K562 (cell line): ENCODE results near the gene ASCL2. TPM values are rescaled to one million over a fixed set of nuclear protein-coding genes. Genes with fewer than 3 reads are reported as not detected.

Experiments
- ATAC-seq: fragments of 200-7000 bp; cut with Tn5 transposase; 3 replicates; pipeline ENCODE4 v1.9.1; 2020; ENCODE audit warnings: moderate library complexity
- BruUV-seq: library from RNA; stranded (reverse); fragments of 400-500 nt; replicated peaks from 2 replicates; lab custom pipeline; 2021; lab: Mats Ljungman, UMichigan
- CTCF ChIA-PET: fragments of 300-600 bp; formaldehyde crosslinking; extraction: SDS; loops from one replicate; lab custom pipeline; 2021; ENCODE audit warnings: low intra/inter-chr PET ratio; lab: Yijun Ruan, JAX
- POLR2A ChIA-PET: fragments of 300-600, 350-650 bp; sonication (Branson Sonifier 250); formaldehyde crosslinking; extraction: SDS; loops from one replicate; lab custom pipeline; 2021; ENCODE audit warnings: antibody characterized with exemption, inconsistent platforms; lab: Yijun Ruan, JAX
- DNase-seq, 4 experiments: peaks; one replicate each; pipeline versions ENCODE4 v3.0.0 to v3.0.0-alpha.2; 2011 to 2018; ENCODE audit warnings: low spot score in 3 of 4, mixed read lengths in 3 of 4; ENCODE audit errors: extremely low read depth in 1 of 4
- FAIRE-seq: peaks from 2 replicates; lab custom pipeline; 2011; peaks lifted over from hg19 to GRCh38; lab: Jason Lieb, UNC
- H2AFZ ChIP-seq: 2 replicates; pipeline ENCODE4 v1.6.0; 2011; ENCODE audit warnings: low read depth, low read length, control low read depth, inconsistent platforms
- H3K27ac ChIP-seq: fragments of 200-600 bp; 3 replicates; pipeline ENCODE4 v1.8.0; 2011; ENCODE audit warnings: low read depth, mild to moderate bottlenecking, control low read depth, inconsistent platforms, low read length, moderate library complexity, mixed read lengths; ENCODE audit errors: extremely low read depth
- H3K27me3 ChIP-seq, 2 experiments: fragments of 300-600 bp in 1 of 2; 2 replicates in 1 of 2; 3 replicates in 1 of 2; pipeline versions ENCODE4 v1.6.0 to v1.8.0; 2011; ENCODE audit warnings: inconsistent platforms in 2 of 2, low read length in 2 of 2, mild to moderate bottlenecking in 1 of 2, mixed read lengths in 1 of 2, moderate library complexity in 1 of 2; ENCODE audit not compliant: control insufficient read depth in 2 of 2, insufficient read depth in 2 of 2
- H3K36me3 ChIP-seq: fragments of 300-600 bp; 3 replicates; pipeline ENCODE4 v1.8.0; 2011; ENCODE audit warnings: mild to moderate bottlenecking, low read length, inconsistent platforms; ENCODE audit not compliant: control insufficient read depth, insufficient read depth
- H3K4me1 ChIP-seq, 2 experiments: fragments of 200-600 bp in 1 of 2; replicated peaks in 1 of 2; 2 replicates in 1 of 2; 3 replicates in 1 of 2; pipeline versions ENCODE4 v1.5.1 to v1.8.0; 2011; ENCODE audit warnings: inconsistent platforms in 2 of 2, low read length in 2 of 2, mild to moderate bottlenecking in 1 of 2, mixed read lengths in 1 of 2, moderate library complexity in 1 of 2; ENCODE audit not compliant: control insufficient read depth in 2 of 2, insufficient read depth in 2 of 2
- H3K4me2 ChIP-seq: 2 replicates; pipeline ENCODE4 v1.6.1; 2011; ENCODE audit warnings: low read length, control low read depth, inconsistent platforms, mixed read lengths; ENCODE audit not compliant: insufficient read depth
- H3K4me3 ChIP-seq: fragments of 200-600 bp; sonication (generic), shearing (Covaris generic); 2 replicates; pipeline ENCODE4 v1.5.1; 2016; ENCODE audit warnings: control low read depth, inconsistent platforms
- H3K79me2 ChIP-seq: fragments of 200-600 bp; 3 replicates; pipeline ENCODE4 v1.8.0; 2011; ENCODE audit warnings: low read length, inconsistent platforms; ENCODE audit not compliant: control insufficient read depth, insufficient read depth
- H3K9ac ChIP-seq, 2 experiments: 2 replicates each; pipeline versions ENCODE4 v1.6.0 to v1.6.1; 2011; ENCODE audit warnings: low read depth in 2 of 2, low read length in 2 of 2, control low read depth in 1 of 2, inconsistent platforms in 1 of 2, mild to moderate bottlenecking in 1 of 2, mixed read lengths in 1 of 2; ENCODE audit not compliant: insufficient read depth in 1 of 2
- H3K9me1 ChIP-seq: one replicate; pipeline ENCODE4 v1.6.0; 2011; ENCODE audit warnings: inconsistent platforms, mild to moderate bottlenecking, low read length, moderate library complexity; ENCODE audit not compliant: control insufficient read depth, insufficient read depth
- H3K9me3 ChIP-seq: replicated peaks from 2 replicates; pipeline ENCODE4 v1.5.1; 2011; ENCODE audit warnings: low read depth, low read length, inconsistent platforms; ENCODE audit not compliant: control insufficient read depth, insufficient read depth
- H4K20me1 ChIP-seq: replicated peaks from 2 replicates; pipeline ENCODE4 v1.6.1; 2011; ENCODE audit warnings: low read length, inconsistent platforms, mixed read lengths; ENCODE audit not compliant: control insufficient read depth, insufficient read depth
- FOXM1 ChIP-seq, 2 experiments: fragments of 450-650 bp in 1 of 2; sonication (generic) in 1 of 2; formaldehyde crosslinking in 1 of 2; IDR thresholded peaks; 2 replicates each; pipeline versions ENCODE4 v1.6.1 to v1.9.0; 2017 to 2022; ENCODE audit warnings: low read depth in 2 of 2, mild to moderate bottlenecking in 2 of 2, missing genetic modification reagents in 1 of 2, moderate library complexity in 1 of 2
- GMEB1 ChIP-seq: fragments of 250-450 bp; sonication (Bioruptor Pico); IDR thresholded peaks from 2 replicates; pipeline ENCODE4 v1.4.0; 2020; ENCODE audit warnings: mild to moderate bottlenecking
- GTF2E2 ChIP-seq: fragments of 200-800 bp; sonication (Bioruptor generic); IDR thresholded peaks from 2 replicates; pipeline ENCODE4 v1.6.1; 2016; ENCODE audit warnings: missing genetic modification characterization, missing compliant biosample characterization
- HOXB6 ChIP-seq: fragments of 250-450 bp; sonication (Bioruptor Pico); IDR thresholded peaks from 2 replicates; pipeline ENCODE4 v1.5.1; 2022; ENCODE audit warnings: mild to moderate bottlenecking, borderline replicate concordance
- KDM2B ChIP-seq: fragments of 250-450 bp; sonication (Bioruptor Pico); IDR thresholded peaks from 2 replicates; pipeline ENCODE4 v1.8.0; 2021; ENCODE audit warnings: mild to moderate bottlenecking, moderate library complexity
- KLF1 ChIP-seq: fragments of 450-650 bp; IDR thresholded peaks from 2 replicates; pipeline ENCODE4 v1.6.1; 2016; ENCODE audit warnings: missing genetic modification characterization, missing compliant biosample characterization
- POLR2B ChIP-seq: fragments of 450-650 bp; IDR thresholded peaks from 2 replicates; pipeline ENCODE4 v1.6.1; 2018; ENCODE audit warnings: low read depth; ENCODE audit not compliant: partially characterized antibody
- SPI1 ChIP-seq: IDR thresholded peaks from 2 replicates; pipeline ENCODE4 v1.6.1; 2011; ENCODE audit warnings: low read depth, low read length, control low read depth, borderline replicate concordance
- TARDBP ChIP-seq: fragments of 450-650 bp; IDR thresholded peaks from 2 replicates; pipeline ENCODE4 v1.6.1; 2016
- THAP7 ChIP-seq: fragments of 250-450 bp; sonication (Bioruptor Pico); IDR thresholded peaks from 2 replicates; pipeline ENCODE4 v1.5.0; 2021
- USF1 ChIP-seq: sonication (generic); formaldehyde crosslinking; IDR thresholded peaks from 2 replicates; pipeline ENCODE4 v1.9.0; 2022; ENCODE audit warnings: mild to moderate bottlenecking, missing genetic modification reagents
- WGBS: fragments of 100-300 bp; shearing (Covaris generic); methylation state at CpG from one replicate; pipeline ENCODE4 v1.1.6; 2016; ENCODE audit warnings: low coverage, mixed read lengths; ENCODE audit not compliant: insufficient coverage; ENCODE audit errors: missing lambda C conversion rate; 5-methylcytosine and 5-hydroxymethylcytosine counted together
- in situ Hi-C: fragments of 300-500 bp; cut with MboI; formaldehyde crosslinking; loops from 4 replicates; pipeline ENCODE4 v1.15.0; 2018; ENCODE audit warnings: inconsistent platforms, mixed read lengths
- intact Hi-C: fragments of 100-400 bp; cut with micrococcal nuclease; formaldehyde crosslinking; loops from 2 replicates; pipeline ENCODE4 v1.14.2; 2022
- polyA plus RNA-seq, 8 experiments: library from polyadenylated mRNA; depleted of rRNA in 4 of 8; stranded (reverse) in 5 of 8; unstranded in 3 of 8; fragments of >200 nt; fragmentation: Nextera tagmentation in 2 of 8; fragmentation: Illumina TruSeq in 1 of 8; extraction: Ambion mirVana in 2 of 8; extraction: Trizol in 1 of 8; gene quantifications; 2 replicates each; pipeline versions ENCODE4 v1.2.1 to v1.2.3, GENCODE V29; 2011 to 2014; ENCODE audit warnings: inconsistent platforms in 1 of 8, missing spikeins in 1 of 8
- total RNA-seq, 7 experiments: library from RNA; depleted of rRNA in 6 of 7; stranded (reverse); fragments of >200 nt in 6 of 7; fragmentation: Illumina TruSeq in 2 of 7; extraction: Trizol in 2 of 7; gene quantifications; 2 replicates each; pipeline versions ENCODE4 v1.2.1 to v1.2.3, GENCODE V29; 2011 to 2021; ENCODE audit warnings: low replicate concordance in 1 of 7

The ASCL2 gene
- total and polyA plus RNA-seq, 9 of the 15 experiments (the other 6 are each of a cell fraction or from before 2014, with no cell fraction given): 0.11 to 1.4 (median 0.36) TPM; not detected in 2

GRCh38 chr11:2300290-2300935 is 30.0 kb upstream of the ASCL2 start:
- H4K20me1 ChIP-seq: no peaks in the 10 kb centered on the region
- no peak overlapping the region for H3K27ac ChIP-seq
- BruUV-seq: no TSS peak
- no peaks in the 10 kb centered on the region for H3K36me3 ChIP-seq
- no peak for DNase-seq
- FAIRE-seq: no peak
- in situ Hi-C loops (no loop called here), intact Hi-C loops (loop anchor here (10.0 kb wide), 2 partner anchors 234 to 594 kb away; no protein-coding TSS in a partner anchor)
- no peaks in the 10 kb centered on the region for H3K9me3 ChIP-seq
- no peak overlapping the region for H2AFZ ChIP-seq
- H3K79me2 ChIP-seq: peaks cover 19% of the 10 kb centered on the region; the same call in 2 of the 3 replicates
- H3K4me2 ChIP-seq: no peak overlapping the region
- WGBS: 67% methylated on average over 12 of the region's 19 CpGs
- TF ChIP-seq KLF1 (tag) (no peak), SPI1 (peak; percentile 58; the same call in 1 of the 2 replicates)
- no peak overlapping the region; the same call in 1 of the 2 replicates for H3K4me3 ChIP-seq
- ChIA-PET CTCF (interaction anchor here (0.6 to 3.2 kb wide), 2 partner anchors 103 to 115 kb away, joined by 3 to 21 read pairs; no protein-coding TSS in a partner anchor), POLR2A (interaction anchor here (0.6 kb wide), 1 partner anchor 904 kb away, joined by 3 read pairs; no protein-coding TSS in a partner anchor)
- H3K27me3 ChIP-seq: no peaks in the 10 kb centered on the region
- no peak overlapping the region for H3K9ac ChIP-seq
- peaks cover 49 to 80% of the 10 kb centered on the region in 2 experiments for H3K4me1 ChIP-seq
- ATAC-seq: no peak
- no peaks in the 10 kb centered on the region for H3K9me1 ChIP-seq

GRCh38 chr11:2299773-2300172 is 29.4 kb upstream of the ASCL2 start:
- Histone ChIP-seq H3K4me2 (no peak overlapping the region), H3K27ac (no peak overlapping the region), H3K79me2 (peaks cover 14% of the 10 kb centered on the region; the same call in 2 of the 3 replicates), H3K36me3 (no peaks in the 10 kb centered on the region), H4K20me1 (no peaks in the 10 kb centered on the region), H3K4me1 (peaks cover 44 to 74% of the 10 kb centered on the region in 2 experiments), H3K9ac (no peak overlapping the region), H2AFZ (no peak overlapping the region), H3K9me1 (no peaks in the 10 kb centered on the region), H3K9me3 (no peaks in the 10 kb centered on the region), H3K4me3 (no peak overlapping the region), H3K27me3 (0 out of 5 replicates have a peak, but pooled peaks cover 0 to 5% of the 10 kb centered on the region in 2 experiments)
- ChIA-PET CTCF (interaction anchor here (0.6 to 3.2 kb wide), 3 partner anchors 102 to 116 kb away, joined by 3 to 21 read pairs (median 9); no protein-coding TSS in a partner anchor), POLR2A (interaction anchor here (0.8 kb wide), 1 partner anchor 83 kb away, joined by 3 read pairs; no protein-coding TSS in a partner anchor)
- WGBS: 68% methylated on average over 4 of the region's 10 CpGs
- DNase-seq (no peak), ATAC-seq (no peak), FAIRE-seq (no peak)
- intact Hi-C loops (loop anchor here (1.0 to 10.0 kb wide), 3 partner anchors 102 to 595 kb away; no protein-coding TSS in a partner anchor), in situ Hi-C loops (loop anchor here (5.0 kb wide), 1 partner anchor 97 kb away; no protein-coding TSS in a partner anchor)
- no TSS peak for BruUV-seq
- TF ChIP-seq USF1 (CRISPR knock-in tag) (no peak), TARDBP (no peak), THAP7 (no peak), HOXB6 (CRISPR knock-in tag) (no peak), POLR2B (no peak), FOXM1 (IDR thresholded peaks at IDR 0.05; ENCODE audit: low read depth) (no peak), FOXM1 (CRISPR knock-in tag; IDR thresholded peaks at IDR 0.05; ENCODE audit: low read depth) (no peak), GMEB1 (no peak), GTF2E2 (tag) (no peak), KDM2B (CRISPR knock-in tag) (no peak)
